Gastroesophageal sphincter (tissue), 3 donors: ENCODE results near the gene TRAF6.

Experiments used
- EP300 ChIP-seq: sonication (generic); formaldehyde crosslinking; IDR thresholded peaks from one replicate; pipeline ENCODE4 v1.6.1; 2017; ENCODE audit warnings: antibody characterized with exemption, mild to moderate bottlenecking
- POLR2A ChIP-seq, 2 donors: fragments of 450-650 bp; IDR thresholded peaks; one replicate each; pipeline ENCODE4 v1.6.1; 2017; ENCODE audit warnings: antibody characterized with exemption in 2 of 2, mild to moderate bottlenecking in 2 of 2, moderate library complexity in 1 of 2
- POLR2AphosphoS5 ChIP-seq: sonication (generic); formaldehyde crosslinking; IDR thresholded peaks from one replicate; pipeline ENCODE4 v1.6.1; 2017; ENCODE audit warnings: antibody characterized with exemption
- TF ChIP-seq, protein P1 (sequence below), 4 experiments: fragments of 200-600 bp in 2 of 4; fragments of 450-650 bp in 2 of 4; sonication (generic) in 1 of 4; IDR thresholded peaks; one replicate each; pipeline ENCODE4 v1.5.1; 2017 to 2019; ENCODE audit warnings: antibody characterized with exemption in 4 of 4, mild to moderate bottlenecking in 2 of 4, moderate library complexity in 2 of 4

- TF ChIP-seq, protein P1, sequence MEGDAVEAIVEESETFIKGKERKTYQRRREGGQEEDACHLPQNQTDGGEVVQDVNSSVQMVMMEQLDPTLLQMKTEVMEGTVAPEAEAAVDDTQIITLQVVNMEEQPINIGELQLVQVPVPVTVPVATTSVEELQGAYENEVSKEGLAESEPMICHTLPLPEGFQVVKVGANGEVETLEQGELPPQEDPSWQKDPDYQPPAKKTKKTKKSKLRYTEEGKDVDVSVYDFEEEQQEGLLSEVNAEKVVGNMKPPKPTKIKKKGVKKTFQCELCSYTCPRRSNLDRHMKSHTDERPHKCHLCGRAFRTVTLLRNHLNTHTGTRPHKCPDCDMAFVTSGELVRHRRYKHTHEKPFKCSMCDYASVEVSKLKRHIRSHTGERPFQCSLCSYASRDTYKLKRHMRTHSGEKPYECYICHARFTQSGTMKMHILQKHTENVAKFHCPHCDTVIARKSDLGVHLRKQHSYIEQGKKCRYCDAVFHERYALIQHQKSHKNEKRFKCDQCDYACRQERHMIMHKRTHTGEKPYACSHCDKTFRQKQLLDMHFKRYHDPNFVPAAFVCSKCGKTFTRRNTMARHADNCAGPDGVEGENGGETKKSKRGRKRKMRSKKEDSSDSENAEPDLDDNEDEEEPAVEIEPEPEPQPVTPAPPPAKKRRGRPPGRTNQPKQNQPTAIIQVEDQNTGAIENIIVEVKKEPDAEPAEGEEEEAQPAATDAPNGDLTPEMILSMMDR (IDR thresholded peaks at IDR 0.05), result no peak
- no peak for TF ChIP-seq POLR2A (IDR thresholded peaks at IDR 0.05)
- TF ChIP-seq EP300, result no peak
- no peak for TF ChIP-seq POLR2AphosphoS5
Measured at GRCh38 chr11:36464720-36465119, 45.4 kb downstream of the TRAF6 start.
